Suppressor macrophage (primary cell): ENCODE data around the gene SH3BGRL.

Source experiments
- DNase-seq, 4 experiments: peaks; one replicate each; pipeline ENCODE4 v3.0.0-alpha.2; 2020 to 2022
- total RNA-seq, 17 experiments: gene quantifications; one replicate each; lab custom pipeline; 2026; ENCODE audit warnings: mixed read lengths in 6 of 17, inconsistent platforms in 3 of 17; lab: John Stamatoyannopoulos, UW

Gene SH3BGRL
- total RNA-seq, result 223 to 616 (median 422) reads per million in 17 experiments

- DNase-seq, result peak; percentile 82 to 91 (median 90)
Observed at GRCh38 chrX:81201671-81202455, at the start of gene SH3BGRL, which contains the start of gene HMGN5. Gene SH3BGRL (plus strand): TSS chrX:81202102. CDS start chrX:81202201, 99 bp downstream. Gene HMGN5 (minus strand): TSS chrX:81201913. CDS start chrX:81121549, 80,364 bp downstream.

DNA sequence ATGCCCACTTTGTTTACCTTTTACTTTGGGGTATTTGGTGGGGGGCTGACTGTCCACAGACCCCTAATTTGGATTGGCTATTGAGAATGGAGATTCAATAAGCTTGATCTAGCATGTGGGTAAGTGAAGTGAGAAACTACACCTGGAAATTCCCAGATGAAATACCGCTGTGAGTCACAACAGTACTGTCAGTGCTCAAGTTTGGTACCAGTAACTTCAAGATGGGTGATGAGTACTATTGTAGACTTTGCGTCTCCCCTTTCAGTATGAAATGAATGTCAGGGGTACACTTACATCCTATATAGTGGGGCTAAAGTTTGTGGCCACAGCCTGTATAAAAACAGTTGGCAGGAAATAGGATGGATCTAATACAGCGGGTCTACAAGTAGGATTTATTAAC lies 33.5 kb upstream of the SH3BGRL start:
- DNase-seq, result no peak

- peak in 3 of 4 experiments; percentile 1 to 63 (median 46) for DNase-seq
Observed at GRCh38 chrX:81174286-81174685, 27.6 kb upstream of the SH3BGRL start.

- DNase-seq, result no peak
Observed at GRCh38 chrX:81195259-81195658, 6.6 kb upstream of the SH3BGRL start.

GRCh38 chrX:81195712-81196111 lies 6.2 kb upstream of the SH3BGRL start:
- peak; percentile 53 to 69 (median 64) for DNase-seq

DNA sequence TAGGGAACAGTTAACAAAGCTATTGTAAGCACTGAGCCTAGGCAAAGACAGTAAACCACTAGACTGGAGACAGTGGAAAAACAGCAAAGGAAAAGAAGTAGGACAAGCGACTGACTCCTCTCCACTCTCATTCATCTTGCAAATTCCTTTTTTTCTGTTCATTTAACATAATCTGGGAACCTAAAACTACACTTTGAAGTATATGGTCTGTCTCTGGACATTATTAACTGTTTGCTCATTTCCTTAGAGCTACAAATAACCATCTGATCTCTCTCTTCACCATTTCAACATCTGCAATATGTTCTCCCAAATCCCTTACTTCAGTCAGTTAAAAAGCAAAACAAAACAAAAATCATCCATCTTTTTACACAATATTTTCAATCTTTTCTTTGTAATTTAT lies 831 bp upstream of the SH3BGRL start:
- DNase-seq, result peak in 2 of 4 experiments; percentile 7 to 23

DNA sequence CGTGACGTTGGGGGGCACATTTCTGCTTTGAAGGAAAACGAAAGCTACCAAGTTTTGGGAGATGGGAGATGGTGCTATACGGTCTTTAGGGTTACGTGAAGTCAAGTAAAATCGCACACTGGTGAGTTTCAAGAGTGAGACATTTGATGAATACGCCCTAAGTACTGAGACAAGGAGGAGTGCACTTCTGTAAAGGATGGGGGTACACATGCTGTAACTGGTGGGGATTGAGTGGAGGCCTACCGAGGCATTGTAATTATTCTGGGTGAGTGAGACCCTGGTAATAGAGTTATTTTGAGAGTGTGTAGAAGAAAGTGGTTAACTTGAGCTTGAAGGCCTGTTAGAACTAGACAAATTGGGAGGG lies 536 bp downstream of the SH3BGRL start:
- DNase-seq, result no peak

DNA sequence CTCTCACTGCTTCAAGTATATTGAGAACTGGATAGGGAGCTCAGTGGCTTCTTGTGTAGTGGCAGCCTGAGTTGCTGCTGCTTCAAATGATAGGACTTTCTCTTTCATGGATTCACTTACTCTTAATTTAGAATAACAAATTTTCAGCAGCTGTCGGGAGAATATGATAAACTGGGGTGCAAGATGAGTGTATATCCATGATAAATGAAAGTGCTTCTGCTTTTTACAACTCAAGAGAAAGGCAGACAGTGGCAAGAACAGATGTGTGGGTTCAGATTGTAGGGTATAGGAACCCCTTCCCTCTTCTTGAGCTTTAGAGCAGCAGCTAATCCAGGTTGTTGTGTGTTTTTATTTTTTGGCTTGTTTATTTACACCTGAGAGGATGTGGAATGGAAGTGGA lies 1.0 kb downstream of the SH3BGRL start:
- peak; percentile 13 to 44 (median 28) for DNase-seq

- peak in 3 of 4 experiments; percentile 13 to 65 (median 64) for DNase-seq
Observed at GRCh38 chrX:81205551-81205950, 3.6 kb downstream of the SH3BGRL start.

DNA sequence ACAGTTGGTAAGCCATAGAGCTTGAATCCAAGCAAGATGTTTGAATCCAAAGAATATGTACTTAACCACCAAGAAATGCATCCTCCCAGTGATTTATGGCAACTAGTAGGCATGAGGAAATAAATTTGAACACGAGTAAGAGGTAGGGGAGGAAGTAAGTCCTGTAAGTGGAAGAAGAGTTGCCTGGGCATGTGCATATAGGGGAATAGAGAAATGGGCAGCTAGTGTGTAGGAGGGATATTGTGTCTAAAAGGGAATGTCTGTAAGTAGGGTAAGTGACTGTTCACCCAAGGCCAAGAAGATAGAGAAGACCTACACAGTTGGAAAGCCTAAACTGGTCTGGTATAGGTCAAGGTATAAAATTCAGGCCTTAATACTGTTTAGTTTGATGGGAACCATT lies 4.6 kb downstream of the SH3BGRL start:
- DNase-seq, result peak; percentile 14 to 67 (median 52)

DNA sequence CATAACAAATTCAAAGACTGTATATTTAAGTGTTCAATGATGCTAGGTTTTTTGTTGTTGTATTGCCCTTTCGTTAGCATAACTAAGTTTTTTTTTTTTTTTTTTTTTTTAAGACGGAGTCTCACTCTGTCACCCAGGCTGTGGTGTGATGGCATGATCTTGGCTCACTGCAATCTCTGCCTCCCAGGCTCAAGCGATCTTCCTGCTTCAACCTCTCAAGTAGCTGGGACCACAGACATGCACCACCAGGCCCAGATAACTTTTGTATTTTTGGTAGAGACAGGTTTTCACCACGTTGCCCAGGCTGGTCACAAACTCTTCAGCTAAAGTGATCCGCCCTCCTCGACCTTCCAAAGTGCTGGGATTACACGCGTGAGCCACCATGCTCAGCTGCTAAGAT lies 7.0 kb downstream of the SH3BGRL start:
- no peak for DNase-seq

DNA sequence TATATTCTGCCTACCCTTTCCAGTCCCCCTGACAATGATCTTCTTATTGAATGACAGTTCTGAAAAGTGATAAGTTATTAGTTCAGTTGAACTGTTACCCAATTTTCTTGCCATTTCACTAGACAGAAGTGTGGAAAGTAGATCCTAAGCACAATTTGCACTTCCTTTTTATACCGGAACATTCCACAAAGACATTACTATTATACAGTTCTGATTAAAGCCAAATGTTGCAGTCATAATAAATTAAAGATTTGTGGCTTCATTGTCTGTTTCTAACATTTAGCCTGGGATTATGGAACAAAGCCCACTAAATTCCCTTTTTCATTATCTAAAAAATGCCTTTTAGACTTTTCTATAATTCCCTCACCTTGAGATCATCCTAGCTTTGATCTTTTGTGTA lies 13.8 kb downstream of the SH3BGRL start:
- DNase-seq, result peak in 1 of 4 experiments; percentile 20

DNA sequence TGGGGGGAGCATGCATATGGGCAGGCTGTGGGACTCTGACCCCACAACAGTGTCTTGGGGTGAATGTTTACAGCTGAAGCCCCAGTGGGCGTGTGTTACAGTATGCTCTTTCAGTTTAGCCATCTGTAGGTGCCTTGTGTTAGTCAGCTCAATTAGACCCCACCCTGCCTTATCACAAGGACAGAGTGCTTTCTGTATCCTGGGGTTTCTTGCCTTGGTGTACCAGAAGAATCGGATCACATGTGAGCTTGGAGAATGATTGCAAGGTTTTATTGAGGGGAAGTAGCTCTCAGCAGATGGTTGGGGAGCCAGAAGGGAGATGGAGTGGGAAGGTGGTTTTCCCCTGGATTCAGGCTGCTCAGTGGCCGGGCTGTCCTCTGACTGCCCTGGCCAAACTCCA lies 27.3 kb downstream of the SH3BGRL start:
- peak in 2 of 4 experiments; percentile 1 to 4 for DNase-seq

DNA sequence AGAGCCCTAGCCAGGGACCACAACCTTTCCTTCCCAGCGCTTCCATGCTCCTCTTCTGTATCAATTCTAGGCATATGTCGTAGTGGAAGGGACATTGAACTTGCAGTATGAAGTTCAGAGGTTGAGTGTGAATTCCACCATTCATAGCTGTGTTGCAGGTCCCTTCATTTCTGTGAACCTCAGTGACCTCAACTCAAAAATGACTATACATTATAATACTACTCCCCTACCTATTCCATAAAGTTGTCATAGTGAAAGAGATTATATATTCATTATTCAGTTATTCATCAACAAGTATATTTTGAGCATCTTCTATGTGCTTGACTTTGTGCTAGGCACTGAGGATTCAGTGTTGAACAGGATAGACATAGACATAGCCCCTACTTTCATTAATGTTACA lies 28.0 kb downstream of the SH3BGRL start:
- no peak for DNase-seq

DNA sequence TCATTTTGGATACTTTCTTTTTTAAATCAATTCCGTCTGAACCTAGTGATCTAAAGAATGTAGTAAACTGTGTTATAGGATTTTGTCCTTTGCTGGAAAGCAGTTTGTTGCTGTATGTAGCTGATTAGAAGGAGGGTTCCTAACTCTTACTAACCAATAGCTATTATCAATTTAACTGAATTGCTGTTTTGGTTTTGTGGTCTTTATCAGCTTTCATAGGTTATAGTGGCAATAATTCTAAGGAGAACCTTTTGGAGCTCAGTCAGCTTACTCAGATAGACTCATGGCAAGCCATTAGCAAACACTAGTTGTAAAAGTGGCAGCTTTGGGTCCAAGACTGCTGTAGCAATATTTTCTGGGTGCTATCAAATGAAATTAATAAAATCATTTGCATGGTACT lies 29.6 kb downstream of the SH3BGRL start:
- DNase-seq, result no peak

DNA sequence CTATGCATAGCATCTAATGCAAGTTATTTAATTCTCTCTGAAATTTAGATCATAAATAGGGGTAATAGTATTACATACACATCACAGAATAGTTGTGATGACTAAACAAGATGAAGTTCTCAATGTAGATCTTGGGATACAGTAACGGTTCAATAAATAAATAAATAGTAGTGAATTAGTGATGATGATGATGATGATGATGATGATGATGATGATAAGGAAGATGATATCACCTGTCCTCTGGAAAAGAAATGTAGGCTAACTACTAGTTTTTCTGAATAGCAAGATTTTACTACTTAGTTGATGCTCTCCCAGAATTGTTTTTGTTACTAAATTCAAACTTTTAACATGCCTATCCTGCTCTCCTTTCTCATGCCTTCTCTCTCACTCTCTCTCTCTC lies 30.3 kb downstream of the SH3BGRL start:
- DNase-seq, result no peak

GRCh38 chrX:81237516-81237915 lies 35.6 kb downstream of the SH3BGRL start:
- no peak for DNase-seq

- DNase-seq, result no peak
Observed at GRCh38 chrX:81238166-81238565, 36.3 kb downstream of the SH3BGRL start.

DNA sequence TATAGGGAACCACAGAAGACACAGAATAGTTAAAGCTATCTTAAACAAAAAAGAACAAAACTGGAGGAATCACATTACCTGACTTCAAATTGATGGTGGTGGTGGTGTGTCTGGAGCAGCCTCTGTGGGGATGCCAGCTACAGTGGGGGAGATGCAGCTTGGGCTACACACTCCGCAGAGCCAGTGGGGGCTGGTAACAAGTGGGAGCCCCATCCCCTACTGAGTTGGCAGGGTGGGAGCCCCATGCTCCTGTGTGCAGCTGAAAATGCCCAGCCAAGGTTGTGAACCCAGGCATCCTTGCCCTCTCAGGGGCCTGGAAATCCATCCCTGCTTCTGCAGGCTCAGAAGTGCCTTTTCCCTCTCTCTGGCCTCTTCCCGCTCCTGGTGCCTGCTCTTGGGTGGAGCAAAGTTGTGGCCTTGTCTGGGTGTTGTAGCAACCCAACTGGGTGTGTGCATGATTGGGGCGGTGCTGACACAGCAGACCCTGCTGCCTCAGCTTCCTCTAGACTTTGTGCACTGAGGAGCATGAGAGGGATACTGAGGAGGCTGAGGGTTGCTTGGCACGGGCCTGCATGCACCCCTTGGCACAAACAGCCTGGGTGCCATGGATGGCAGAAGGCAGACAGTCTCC lies 38.9 kb downstream of the SH3BGRL start:
- no peak for DNase-seq

GRCh38 chrX:81241753-81242152 lies 39.9 kb downstream of the SH3BGRL start:
- peak in 2 of 4 experiments; percentile 5 to 6 for DNase-seq

GRCh38 chrX:81255876-81256275 lies 54.0 kb downstream of the SH3BGRL start:
- peak in 1 of 4 experiments; percentile 8 for DNase-seq

- DNase-seq, result no peak
Observed at GRCh38 chrX:81257817-81258216, 55.9 kb downstream of the SH3BGRL start.

GRCh38 chrX:81259020-81259713 lies 57.3 kb downstream of the SH3BGRL start:
- DNase-seq, result peak in 1 of 4 experiments; percentile 9
